Measurements from ENCODE around the gene TCP11L2.
"Not testable (repeated sequence)": the region's sequence is repeated elsewhere in the genome, so short reads cannot be mapped to it uniquely, and the experiment has no call there.

The TCP11L2 gene

GRCh38 chr12:106284358-106285105, 18.0 kb upstream of the TCP11L2 start:
- no peak for DNase-seq (ENCODE audit: low read depth)

DNA sequence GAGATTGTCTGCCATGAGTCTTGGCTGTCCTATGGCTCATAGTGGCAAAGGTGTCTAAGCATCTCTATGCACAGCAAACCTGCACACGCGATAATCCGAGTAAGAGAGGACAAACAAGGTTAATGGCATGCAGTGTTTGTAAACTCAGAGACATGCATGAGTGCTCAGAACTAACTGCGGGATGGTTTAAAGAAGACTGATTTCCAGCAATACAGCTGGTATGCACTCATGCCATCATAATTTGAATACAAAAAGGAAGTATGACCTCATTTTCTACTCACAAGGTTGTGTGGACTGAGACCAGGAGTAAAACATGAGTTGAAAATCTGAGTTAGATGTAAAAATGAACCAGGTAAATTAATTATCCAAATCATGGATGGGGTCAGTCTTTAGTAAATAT, 16.6 kb upstream of the TCP11L2 start:
- DNase-seq (ENCODE audit: low read depth), result no peak

DNA sequence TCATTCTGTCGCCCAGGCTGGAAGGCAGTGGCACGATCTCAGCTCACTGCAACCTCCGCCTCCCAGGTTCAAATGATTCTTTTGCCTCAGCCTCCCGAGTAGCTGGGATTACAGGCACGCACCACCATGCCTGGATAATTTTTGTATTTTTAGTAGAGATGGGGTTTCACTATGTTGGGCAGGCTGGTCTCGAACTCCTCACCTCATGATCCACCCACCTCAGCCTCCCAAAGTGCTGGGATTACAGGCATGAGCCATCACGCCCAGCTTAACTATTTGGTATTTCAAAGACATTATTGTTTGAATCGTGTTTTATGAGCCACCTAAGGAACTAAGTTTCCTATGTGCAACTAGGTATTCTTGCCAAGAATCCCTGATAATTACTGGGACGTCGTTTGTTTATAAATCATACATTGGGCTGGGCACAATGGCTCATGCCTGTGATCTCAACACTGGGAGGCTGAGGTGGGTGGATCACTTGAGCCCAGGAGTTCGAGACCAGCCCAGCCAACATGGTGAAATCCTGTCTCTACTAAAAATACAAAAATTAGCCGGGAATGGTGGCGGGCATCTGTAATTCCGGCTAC, 15.9 kb upstream of the TCP11L2 start:
- not testable (repeated sequence) for DNase-seq (ENCODE audit: low read depth)

DNA sequence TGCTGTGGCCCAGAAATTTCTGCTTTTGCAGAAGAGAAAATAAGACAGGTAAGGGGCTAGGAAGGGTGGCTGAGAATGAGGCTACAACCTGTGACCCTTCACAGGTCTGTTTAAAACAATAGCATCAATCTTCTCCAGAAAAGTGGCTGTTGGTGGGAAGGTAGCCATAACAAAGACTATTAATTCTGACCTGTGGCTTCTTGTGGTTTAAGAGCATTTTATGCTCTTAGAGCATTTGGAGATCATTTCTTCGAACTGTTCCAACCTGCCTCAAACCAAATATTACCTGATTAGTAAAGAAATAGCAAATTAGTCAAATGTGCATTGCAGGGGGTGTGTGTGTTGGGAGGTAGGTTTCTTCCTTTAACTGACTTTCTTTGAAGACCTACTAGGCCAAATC, 15.2 kb upstream of the TCP11L2 start:
- no peak for DNase-seq (ENCODE audit: low read depth)

DNA sequence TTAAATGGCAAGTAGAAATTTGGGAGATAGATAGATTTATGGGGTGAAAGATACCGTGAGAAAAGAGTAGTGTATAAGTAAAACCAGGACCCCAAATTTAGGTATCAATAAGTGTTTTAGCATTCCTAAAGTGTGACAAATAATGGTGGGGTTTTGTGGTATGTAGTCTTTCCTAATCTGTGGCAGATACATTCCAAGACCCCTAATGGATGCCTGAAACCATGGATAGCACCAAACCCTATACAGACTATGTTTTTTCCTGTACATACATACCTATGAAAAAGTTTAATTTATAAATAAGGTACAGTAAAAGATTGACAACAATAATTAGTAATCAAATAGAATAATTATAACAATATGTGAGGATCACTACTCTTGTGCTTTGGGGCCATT, 14.4 kb upstream of the TCP11L2 start:
- no peak for DNase-seq (ENCODE audit: low read depth)

DNA sequence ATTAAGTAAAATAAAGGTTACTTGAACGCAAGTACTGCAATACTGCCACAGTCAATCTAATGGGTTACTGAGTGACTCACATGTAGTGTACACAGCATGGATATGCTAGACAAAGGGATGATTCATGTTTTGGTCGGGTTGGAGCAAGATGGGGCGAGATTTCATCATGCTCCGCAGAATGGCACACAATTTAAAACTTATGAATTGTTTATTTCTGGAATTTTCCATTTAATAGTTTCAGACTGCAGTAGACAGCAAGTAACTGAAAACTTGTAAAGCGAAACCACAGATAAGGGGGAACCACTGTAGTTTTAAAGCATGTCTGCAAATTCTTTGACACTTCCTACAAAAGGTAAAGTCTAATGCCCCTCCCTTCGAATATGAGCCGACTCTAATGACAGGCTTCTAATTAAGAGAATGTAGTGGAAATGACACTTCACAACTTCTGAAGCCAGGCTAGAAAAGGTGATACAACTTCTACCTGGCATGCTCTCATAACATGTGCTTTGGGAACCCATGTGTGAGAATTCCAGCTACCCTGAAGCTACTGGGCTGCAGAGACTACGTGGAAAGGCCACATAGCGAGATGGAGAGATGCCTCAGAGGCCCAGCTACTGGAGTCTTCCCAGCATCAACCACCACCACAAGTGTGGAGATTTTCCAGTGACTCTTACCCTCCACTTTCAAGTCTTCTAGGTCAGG, 13.9 kb upstream of the TCP11L2 start:
- DNase-seq (ENCODE audit: low read depth), result peak; percentile 87

- no peak for DNase-seq (ENCODE audit: low read depth)
Measured at GRCh38 chr12:106289196-106289681, 13.3 kb upstream of the TCP11L2 start.

DNA sequence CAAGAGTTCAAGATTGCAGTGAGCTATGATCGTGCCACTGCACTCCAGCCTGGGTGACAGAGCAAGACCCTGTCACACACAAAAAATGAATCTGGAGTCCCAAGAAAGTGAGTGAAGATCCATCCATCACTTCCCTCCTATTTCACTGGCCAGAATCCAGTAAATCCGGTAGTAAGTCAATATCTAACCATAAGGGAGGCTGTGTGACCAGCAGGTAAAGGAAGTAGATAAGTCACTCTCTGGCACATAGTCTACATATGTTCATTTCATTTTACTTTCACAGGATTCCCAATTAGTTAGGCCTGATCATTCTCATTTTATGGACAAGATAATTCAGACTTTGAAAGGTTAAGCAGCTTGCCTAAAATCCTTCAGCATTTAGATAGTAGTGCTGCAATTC, 11.9 kb upstream of the TCP11L2 start:
- DNase-seq (ENCODE audit: low read depth), result no peak

DNA sequence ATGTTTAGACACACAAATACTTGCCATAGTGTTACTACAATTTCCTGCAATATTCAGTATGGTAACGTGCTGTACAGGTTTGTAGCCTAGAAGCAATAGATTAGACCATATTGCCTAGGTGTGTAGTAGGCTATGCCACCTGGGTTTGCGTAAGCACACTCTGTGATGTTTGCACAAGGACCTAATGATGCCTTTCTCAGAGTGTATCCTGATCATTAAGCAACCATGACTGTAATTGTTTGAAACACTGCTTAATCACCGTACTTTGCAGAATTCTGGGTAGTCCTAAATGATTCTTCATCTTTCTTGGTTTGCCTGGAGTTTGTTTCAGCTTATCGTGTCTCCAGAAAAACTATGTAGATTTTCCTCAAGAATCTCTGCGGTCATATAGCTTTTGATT, 11.2 kb upstream of the TCP11L2 start:
- no peak for DNase-seq (ENCODE audit: low read depth)

DNA sequence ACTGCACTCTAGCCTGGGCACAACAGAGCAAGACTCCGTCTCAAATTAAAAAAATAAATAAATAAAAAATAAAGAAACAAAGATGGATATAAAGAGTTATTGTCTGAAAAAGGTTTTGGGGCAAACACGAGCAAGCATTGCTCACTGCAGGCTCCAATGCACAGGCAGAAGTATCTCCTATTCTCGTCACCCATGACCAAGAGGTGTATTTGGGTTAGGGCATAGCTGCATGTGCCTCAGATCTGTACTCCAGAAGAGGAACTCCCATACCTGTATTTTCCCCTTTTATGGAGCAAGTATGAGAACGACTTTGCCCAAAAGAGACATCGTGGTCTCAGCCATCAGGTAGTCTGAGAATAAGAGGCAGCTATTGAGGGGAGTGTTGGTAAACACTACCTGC, 10.2 kb upstream of the TCP11L2 start:
- no peak for DNase-seq (ENCODE audit: low read depth)

GRCh38 chr12:106296179-106296877, 6.2 kb upstream of the TCP11L2 start:
- no peak for DNase-seq (ENCODE audit: low read depth)

GRCh38 chr12:106297075-106297474, 5.5 kb upstream of the TCP11L2 start:
- DNase-seq (ENCODE audit: low read depth), result no peak

- DNase-seq (ENCODE audit: low read depth), result no peak
Measured at GRCh38 chr12:106297681-106298080, 4.9 kb upstream of the TCP11L2 start.

DNA sequence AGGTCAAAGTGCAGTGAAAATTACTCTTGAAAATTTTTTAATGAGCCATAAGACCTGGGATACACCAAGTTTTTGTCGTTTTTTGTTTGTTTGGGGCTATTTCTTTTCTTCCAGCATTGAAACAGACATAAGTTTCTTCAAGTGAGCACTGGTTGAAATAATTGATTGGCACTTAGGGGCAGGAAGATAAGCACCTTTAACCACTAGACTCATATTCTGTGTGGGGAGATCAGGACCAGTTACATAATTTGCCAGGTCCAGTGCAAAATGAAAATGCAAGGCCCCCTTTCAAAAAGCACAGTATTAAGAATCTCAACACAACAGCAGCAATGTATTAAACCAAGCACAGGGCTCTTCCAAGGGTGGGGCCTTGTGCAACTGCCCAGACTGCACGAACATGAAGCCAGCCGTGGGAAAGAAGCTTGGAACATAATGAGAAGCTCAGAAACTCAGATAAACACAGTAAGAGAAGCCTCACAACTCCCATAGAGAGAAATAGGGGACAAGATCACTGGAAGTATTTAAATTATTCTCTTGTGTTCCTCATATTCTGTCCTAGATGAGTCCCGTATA, 3.2 kb upstream of the TCP11L2 start:
- DNase-seq (ENCODE audit: low read depth), result no peak

DNA sequence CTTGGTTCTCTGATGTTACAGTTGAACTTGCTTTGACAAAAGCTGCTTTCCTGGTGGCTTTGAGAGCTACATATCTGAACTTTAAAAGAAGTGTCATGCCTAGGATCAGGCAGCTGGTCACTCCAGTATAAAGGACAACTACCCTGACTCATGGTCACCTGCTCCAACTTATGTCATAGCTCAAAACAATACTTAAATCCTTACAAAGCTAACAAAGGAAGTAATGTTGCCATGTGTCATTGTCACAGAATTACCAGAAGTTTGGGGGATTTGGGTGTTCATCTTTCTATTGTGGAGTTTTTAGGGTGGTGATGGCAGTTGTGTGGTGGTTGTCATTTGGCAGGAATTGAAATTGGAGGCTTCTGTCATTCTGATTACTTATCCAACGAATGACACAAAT, 1.8 kb upstream of the TCP11L2 start:
- no peak for DNase-seq (ENCODE audit: low read depth)

GRCh38 chr12:106301241-106301610, 1.3 kb upstream of the TCP11L2 start:
- no peak for DNase-seq (ENCODE audit: low read depth)

- no peak for DNase-seq (ENCODE audit: low read depth)
Measured at GRCh38 chr12:106301611-106302321, 767 bp upstream of the TCP11L2 start.

GRCh38 chr12:106303202-106303820, 778 bp downstream of the TCP11L2 start:
- DNase-seq (ENCODE audit: low read depth), result no peak

DNA sequence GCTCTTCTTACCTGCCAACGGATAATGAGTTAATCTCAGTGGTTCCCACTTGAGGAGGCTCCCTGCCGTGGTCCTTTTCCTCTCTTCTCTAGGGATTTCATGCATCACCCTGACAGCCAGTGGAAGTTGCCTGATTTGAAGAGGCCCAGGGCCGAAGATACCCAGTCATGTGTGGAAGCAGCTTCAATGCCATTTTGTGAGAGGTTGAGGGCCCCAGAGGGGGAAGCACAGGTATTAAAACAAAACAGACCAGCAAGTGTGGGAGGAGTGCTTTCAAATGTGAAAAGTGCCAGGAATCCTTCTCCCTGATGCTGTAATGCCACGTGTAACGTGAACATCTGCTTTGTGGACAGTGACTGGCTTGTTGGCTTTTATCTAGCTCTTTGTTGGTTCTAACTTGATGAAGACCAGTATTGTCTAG, 1.5 kb downstream of the TCP11L2 start:
- no peak for DNase-seq (ENCODE audit: low read depth)

DNA sequence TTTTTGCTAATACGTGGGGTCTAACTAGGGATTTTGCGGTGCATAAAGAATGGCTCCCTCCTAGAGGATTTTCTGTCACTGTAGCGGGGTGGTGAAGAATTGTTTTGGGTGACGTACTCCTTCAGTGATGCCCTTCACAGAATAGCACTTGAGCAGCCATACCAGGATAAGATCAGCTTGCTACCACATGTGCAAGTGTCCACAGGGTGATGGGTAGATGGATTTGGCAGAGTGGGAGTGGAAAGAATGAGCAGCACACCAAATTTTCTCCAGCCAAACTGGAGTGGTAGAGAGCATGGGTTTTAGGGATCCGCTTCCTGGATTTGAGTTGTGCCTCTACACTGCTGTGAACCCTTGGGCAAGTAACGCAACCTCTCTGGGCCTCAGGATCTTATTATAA, 2.3 kb downstream of the TCP11L2 start:
- DNase-seq (ENCODE audit: low read depth), result no peak

- no peak for DNase-seq (ENCODE audit: low read depth)
Measured at GRCh38 chr12:106305376-106305775, 2.8 kb downstream of the TCP11L2 start.
